PC-3 (cell line): ENCODE results near the gene PINLYP.

Experiments used
- CTCF ChIP-seq: fragments of 300-600 bp; sonication (generic); conservative IDR thresholded peaks from 2 replicates; pipeline ENCODE4 v1.5.1; 2017; ENCODE audit warnings: antibody characterized with exemption, low read depth, mild to moderate bottlenecking, low read length
- EZH2 ChIP-seq: fragments of 300-600 bp; sonication (generic); IDR thresholded peaks from one replicate; pipeline ENCODE4 v1.6.1; 2017; ENCODE audit warnings: antibody characterized with exemption, mild to moderate bottlenecking, low read length; ENCODE audit not compliant: unreplicated experiment

- TF ChIP-seq CTCF, result no peak
- no peak for TF ChIP-seq EZH2
Measured at GRCh38 chr19:43628646-43629326, 53.2 kb downstream of the PINLYP start.
